ENCODE measurements around the gene CTDP1.

DNA sequence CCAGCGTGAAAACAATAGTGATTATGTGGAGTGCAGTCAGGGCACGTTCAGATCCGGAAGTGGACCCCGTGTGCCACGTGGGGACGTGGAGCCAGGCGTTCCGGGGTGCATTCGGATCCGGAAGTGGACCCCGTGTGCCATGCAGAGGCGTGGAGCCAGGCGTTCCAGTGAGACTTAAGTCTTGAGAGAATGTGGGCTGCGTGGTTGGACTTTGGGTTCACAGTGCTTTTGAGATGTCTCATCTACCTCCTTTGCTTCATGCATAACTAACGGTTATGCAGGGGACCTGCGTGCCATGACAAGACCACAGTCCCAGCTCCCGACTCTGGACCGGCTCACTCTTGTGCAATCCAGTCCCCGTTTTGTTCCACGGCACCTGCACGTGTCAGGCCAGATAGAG, 28.8 kb downstream of the CTDP1 start:
- TF ChIP-seq, protein P1, sequence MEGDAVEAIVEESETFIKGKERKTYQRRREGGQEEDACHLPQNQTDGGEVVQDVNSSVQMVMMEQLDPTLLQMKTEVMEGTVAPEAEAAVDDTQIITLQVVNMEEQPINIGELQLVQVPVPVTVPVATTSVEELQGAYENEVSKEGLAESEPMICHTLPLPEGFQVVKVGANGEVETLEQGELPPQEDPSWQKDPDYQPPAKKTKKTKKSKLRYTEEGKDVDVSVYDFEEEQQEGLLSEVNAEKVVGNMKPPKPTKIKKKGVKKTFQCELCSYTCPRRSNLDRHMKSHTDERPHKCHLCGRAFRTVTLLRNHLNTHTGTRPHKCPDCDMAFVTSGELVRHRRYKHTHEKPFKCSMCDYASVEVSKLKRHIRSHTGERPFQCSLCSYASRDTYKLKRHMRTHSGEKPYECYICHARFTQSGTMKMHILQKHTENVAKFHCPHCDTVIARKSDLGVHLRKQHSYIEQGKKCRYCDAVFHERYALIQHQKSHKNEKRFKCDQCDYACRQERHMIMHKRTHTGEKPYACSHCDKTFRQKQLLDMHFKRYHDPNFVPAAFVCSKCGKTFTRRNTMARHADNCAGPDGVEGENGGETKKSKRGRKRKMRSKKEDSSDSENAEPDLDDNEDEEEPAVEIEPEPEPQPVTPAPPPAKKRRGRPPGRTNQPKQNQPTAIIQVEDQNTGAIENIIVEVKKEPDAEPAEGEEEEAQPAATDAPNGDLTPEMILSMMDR (tag by site-specific recombination; IDR thresholded peaks at IDR 0.05), result no peak
- TF ChIP-seq, protein P2, sequence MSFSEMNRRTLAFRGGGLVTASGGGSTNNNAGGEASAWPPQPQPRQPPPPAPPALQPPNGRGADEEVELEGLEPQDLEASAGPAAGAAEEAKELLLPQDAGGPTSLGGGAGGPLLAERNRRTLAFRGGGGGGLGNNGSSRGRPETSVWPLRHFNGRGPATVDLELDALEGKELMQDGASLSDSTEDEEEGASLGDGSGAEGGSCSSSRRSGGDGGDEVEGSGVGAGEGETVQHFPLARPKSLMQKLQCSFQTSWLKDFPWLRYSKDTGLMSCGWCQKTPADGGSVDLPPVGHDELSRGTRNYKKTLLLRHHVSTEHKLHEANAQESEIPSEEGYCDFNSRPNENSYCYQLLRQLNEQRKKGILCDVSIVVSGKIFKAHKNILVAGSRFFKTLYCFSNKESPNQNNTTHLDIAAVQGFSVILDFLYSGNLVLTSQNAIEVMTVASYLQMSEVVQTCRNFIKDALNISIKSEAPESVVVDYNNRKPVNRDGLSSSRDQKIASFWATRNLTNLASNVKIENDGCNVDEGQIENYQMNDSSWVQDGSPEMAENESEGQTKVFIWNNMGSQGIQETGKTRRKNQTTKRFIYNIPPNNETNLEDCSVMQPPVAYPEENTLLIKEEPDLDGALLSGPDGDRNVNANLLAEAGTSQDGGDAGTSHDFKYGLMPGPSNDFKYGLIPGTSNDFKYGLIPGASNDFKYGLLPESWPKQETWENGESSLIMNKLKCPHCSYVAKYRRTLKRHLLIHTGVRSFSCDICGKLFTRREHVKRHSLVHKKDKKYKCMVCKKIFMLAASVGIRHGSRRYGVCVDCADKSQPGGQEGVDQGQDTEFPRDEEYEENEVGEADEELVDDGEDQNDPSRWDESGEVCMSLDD (tag by site-specific recombination; IDR thresholded peaks at IDR 0.05), result no peak
- TF ChIP-seq ZNF121 (tag by site-specific recombination; IDR thresholded peaks at IDR 0.05), result no peak
- TF ChIP-seq, protein P3, sequence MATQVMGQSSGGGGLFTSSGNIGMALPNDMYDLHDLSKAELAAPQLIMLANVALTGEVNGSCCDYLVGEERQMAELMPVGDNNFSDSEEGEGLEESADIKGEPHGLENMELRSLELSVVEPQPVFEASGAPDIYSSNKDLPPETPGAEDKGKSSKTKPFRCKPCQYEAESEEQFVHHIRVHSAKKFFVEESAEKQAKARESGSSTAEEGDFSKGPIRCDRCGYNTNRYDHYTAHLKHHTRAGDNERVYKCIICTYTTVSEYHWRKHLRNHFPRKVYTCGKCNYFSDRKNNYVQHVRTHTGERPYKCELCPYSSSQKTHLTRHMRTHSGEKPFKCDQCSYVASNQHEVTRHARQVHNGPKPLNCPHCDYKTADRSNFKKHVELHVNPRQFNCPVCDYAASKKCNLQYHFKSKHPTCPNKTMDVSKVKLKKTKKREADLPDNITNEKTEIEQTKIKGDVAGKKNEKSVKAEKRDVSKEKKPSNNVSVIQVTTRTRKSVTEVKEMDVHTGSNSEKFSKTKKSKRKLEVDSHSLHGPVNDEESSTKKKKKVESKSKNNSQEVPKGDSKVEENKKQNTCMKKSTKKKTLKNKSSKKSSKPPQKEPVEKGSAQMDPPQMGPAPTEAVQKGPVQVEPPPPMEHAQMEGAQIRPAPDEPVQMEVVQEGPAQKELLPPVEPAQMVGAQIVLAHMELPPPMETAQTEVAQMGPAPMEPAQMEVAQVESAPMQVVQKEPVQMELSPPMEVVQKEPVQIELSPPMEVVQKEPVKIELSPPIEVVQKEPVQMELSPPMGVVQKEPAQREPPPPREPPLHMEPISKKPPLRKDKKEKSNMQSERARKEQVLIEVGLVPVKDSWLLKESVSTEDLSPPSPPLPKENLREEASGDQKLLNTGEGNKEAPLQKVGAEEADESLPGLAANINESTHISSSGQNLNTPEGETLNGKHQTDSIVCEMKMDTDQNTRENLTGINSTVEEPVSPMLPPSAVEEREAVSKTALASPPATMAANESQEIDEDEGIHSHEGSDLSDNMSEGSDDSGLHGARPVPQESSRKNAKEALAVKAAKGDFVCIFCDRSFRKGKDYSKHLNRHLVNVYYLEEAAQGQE (tag by site-specific recombination; IDR thresholded peaks at IDR 0.05), result no peak
- TF ChIP-seq ZNF433 (tag by site-specific recombination; IDR thresholded peaks at IDR 0.05; ENCODE audit: low read depth), result no peak
- TF ChIP-seq, protein P4, sequence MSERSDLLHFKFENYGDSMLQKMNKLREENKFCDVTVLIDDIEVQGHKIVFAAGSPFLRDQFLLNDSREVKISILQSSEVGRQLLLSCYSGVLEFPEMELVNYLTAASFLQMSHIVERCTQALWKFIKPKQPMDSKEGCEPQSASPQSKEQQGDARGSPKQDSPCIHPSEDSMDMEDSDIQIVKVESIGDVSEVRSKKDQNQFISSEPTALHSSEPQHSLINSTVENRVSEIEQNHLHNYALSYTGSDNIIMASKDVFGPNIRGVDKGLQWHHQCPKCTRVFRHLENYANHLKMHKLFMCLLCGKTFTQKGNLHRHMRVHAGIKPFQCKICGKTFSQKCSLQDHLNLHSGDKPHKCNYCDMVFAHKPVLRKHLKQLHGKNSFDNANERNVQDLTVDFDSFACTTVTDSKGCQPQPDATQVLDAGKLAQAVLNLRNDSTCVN (tag by site-specific recombination; optimal IDR thresholded peaks at IDR 0.05), result no peak
- TF ChIP-seq ZNF530 (tag by site-specific recombination; IDR thresholded peaks at IDR 0.05; ENCODE audit: low read depth), result no peak
- TF ChIP-seq, protein P5, sequence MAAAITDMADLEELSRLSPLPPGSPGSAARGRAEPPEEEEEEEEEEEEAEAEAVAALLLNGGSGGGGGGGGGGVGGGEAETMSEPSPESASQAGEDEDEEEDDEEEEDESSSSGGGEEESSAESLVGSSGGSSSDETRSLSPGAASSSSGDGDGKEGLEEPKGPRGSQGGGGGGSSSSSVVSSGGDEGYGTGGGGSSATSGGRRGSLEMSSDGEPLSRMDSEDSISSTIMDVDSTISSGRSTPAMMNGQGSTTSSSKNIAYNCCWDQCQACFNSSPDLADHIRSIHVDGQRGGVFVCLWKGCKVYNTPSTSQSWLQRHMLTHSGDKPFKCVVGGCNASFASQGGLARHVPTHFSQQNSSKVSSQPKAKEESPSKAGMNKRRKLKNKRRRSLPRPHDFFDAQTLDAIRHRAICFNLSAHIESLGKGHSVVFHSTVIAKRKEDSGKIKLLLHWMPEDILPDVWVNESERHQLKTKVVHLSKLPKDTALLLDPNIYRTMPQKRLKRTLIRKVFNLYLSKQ (tag by site-specific recombination; IDR thresholded peaks at IDR 0.05; ENCODE audit: borderline replicate concordance), result no peak

All from HEK293 (cell line).